Neutrophil (primary cell): ENCODE results near the gene STAB2.

Experiments used
- H3K27ac ChIP-seq: fragments of 200-600 bp; sonication (generic); 2 replicates; pipeline ENCODE4 v1.5.1; 2016; ENCODE audit warnings: mild to moderate bottlenecking, moderate library complexity
- H3K27me3 ChIP-seq: fragments of 200-600 bp; sonication (generic); 2 replicates; pipeline ENCODE4 v1.6.0; 2016; ENCODE audit warnings: mild to moderate bottlenecking
- H3K36me3 ChIP-seq: fragments of 200-600 bp; sonication (generic); 2 replicates; pipeline ENCODE4 v1.5.1; 2017
- H3K4me1 ChIP-seq, 2 experiments: fragments of 200-600 bp in 1 of 2; sonication (generic) in 1 of 2; 1 replicate in 1 of 2; 2 replicates in 1 of 2; pipeline versions ENCODE4 v1.5.1 to v1.6.1; 2013 to 2016; ENCODE audit warnings: low read depth in 1 of 2, low read length in 1 of 2, mild to moderate bottlenecking in 1 of 2, moderate library complexity in 1 of 2; ENCODE audit not compliant: control insufficient read depth in 1 of 2, insufficient read depth in 1 of 2
- H3K4me3 ChIP-seq, 2 experiments: fragments of 200-600 bp in 1 of 2; sonication (generic) in 1 of 2; 1 replicate in 1 of 2; 2 replicates in 1 of 2; pipeline ENCODE4 v1.5.1; 2013 to 2016; ENCODE audit warnings: low read depth in 1 of 2, low read length in 1 of 2, mild to moderate bottlenecking in 1 of 2, moderate library complexity in 1 of 2
- H3K9me3 ChIP-seq: fragments of 200-600 bp; sonication (generic); 2 replicates; pipeline ENCODE4 v1.5.1; 2016
- CTCF ChIP-seq: fragments of 200-600 bp; sonication (generic); IDR thresholded peaks from 2 replicates; pipeline ENCODE4 v1.5.1; 2016; ENCODE audit warnings: antibody characterized with exemption

STAB2 gene

GRCh38 chr12:103586791-103587370 is at the start of gene STAB2:
Gene STAB2, plus strand, starts transcription at chr12:103587273. Its CDS starts 204 bp downstream, at chr12:103587477.
- no peak for TF ChIP-seq CTCF
- H3K27ac ChIP-seq, result no peak within 1 kb of the TSS
- no peak within 1 kb of the TSS for H3K4me3 ChIP-seq
- H3K4me1 ChIP-seq, result no peaks in the 10 kb centered on the region
- no peaks in the 10 kb centered on the region for H3K9me3 ChIP-seq
- no peaks in the 10 kb centered on the region for H3K36me3 ChIP-seq
- peaks cover 32% of the 10 kb centered on the region for H3K27me3 ChIP-seq

- Histone ChIP-seq H3K4me3 (no peak overlapping the region), H3K4me1 (no peaks in the 10 kb centered on the region), H3K27me3 (no peaks in the 10 kb centered on the region), H3K9me3 (no peaks in the 10 kb centered on the region), H3K36me3 (no peaks in the 10 kb centered on the region), H3K27ac (no peak overlapping the region)
- no peak for TF ChIP-seq CTCF
Observed at GRCh38 chr12:103538397-103538796, 48.7 kb upstream of the STAB2 start.

GRCh38 chr12:103540319-103540718 is 46.8 kb upstream of the STAB2 start:
- Histone ChIP-seq H3K4me1 (no peaks in the 10 kb centered on the region), H3K27ac (no peak overlapping the region), H3K36me3 (no peaks in the 10 kb centered on the region), H3K9me3 (no peaks in the 10 kb centered on the region), H3K27me3 (no peaks in the 10 kb centered on the region), H3K4me3 (no peak overlapping the region)
- no peak for TF ChIP-seq CTCF

GRCh38 chr12:103542078-103542477 is 45.0 kb upstream of the STAB2 start:
- no peak overlapping the region for H3K4me3 ChIP-seq
- H3K4me1 ChIP-seq, result no peaks in the 10 kb centered on the region
- H3K27me3 ChIP-seq, result peaks cover 4% of the 10 kb centered on the region
- H3K36me3 ChIP-seq, result no peaks in the 10 kb centered on the region
- no peaks in the 10 kb centered on the region for H3K9me3 ChIP-seq
- no peak overlapping the region for H3K27ac ChIP-seq
- TF ChIP-seq CTCF, result no peak

GRCh38 chr12:103546959-103547358 is 40.1 kb upstream of the STAB2 start:
- TF ChIP-seq CTCF, result no peak
- no peaks in the 10 kb centered on the region for H3K4me1 ChIP-seq
- no peak overlapping the region for H3K4me3 ChIP-seq

GRCh38 chr12:103547376-103547775 is 39.7 kb upstream of the STAB2 start:
- TF ChIP-seq CTCF, result no peak
- no peak overlapping the region for H3K27ac ChIP-seq

More at GRCh38 chr12:103546959-103547358, 40.1 kb upstream of the STAB2 start:
- H3K9me3 ChIP-seq, result no peaks in the 10 kb centered on the region
- H3K27ac ChIP-seq, result no peak overlapping the region
- H3K27me3 ChIP-seq, result peaks cover 14% of the 10 kb centered on the region
- no peaks in the 10 kb centered on the region for H3K36me3 ChIP-seq

More at GRCh38 chr12:103547376-103547775, 39.7 kb upstream of the STAB2 start:
- Histone ChIP-seq H3K4me3 (no peak overlapping the region), H3K9me3 (no peaks in the 10 kb centered on the region), H3K4me1 (no peaks in the 10 kb centered on the region), H3K36me3 (no peaks in the 10 kb centered on the region), H3K27me3 (peaks cover 18% of the 10 kb centered on the region)
